ENCODE data around the gene DNTTIP2. TPM values are rescaled to one million over a fixed set of nuclear protein-coding genes. Genes with fewer than 3 reads are reported as not detected.

The DNTTIP2 gene
- total and polyA plus RNA-seq, 9 of the 15 experiments (the other 6 are each of a cell fraction or from before 2014, with no cell fraction given) = 50.4 to 138 (median 97.0) TPM

DNA sequence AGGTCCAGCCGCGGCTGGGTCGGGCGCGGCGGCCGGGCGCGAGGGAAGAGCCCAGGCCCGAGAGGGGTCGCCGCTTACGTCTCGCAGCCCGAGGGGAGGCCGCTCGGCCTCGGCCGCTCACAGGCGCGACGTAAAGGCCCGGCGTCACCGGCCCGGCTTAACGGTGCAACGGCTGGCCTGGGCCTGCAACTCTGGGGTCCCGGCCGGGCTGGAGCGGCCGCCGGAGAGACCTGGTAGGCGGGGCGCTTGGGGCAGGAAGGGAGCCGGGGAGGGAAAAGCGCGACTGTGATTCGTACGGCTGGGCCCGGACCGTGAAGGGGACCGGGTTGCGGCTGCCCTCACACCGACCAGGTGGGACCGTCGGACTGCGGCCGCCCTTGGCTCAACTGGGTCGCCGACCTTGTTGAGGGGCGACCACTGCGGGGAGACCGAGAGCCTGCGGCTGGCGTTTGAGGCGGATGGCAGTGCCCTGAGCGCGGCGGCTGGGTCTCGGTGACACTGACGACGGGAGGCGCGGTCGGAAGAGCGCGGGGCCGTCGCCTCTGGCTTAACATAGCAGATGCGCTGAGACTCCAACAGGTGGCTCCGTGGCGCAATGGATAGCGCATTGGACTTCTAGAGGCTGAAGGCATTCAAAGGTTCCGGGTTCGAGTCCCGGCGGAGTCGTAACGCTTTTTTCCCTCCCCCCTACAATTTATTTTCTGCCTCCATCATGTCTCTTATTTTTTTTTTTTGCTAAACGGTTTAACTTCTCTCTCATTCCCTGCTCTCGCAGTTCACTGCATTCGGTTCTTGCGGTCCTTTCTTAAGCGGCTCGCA lies 31.8 kb downstream of the DNTTIP2 start (continued):
- TF ChIP-seq MED1 (CRISPR knock-in tag; IDR thresholded peaks at IDR 0.05; ENCODE audit: borderline replicate concordance) = no peak
- peak in 1 of 2 experiments; percentile 65; a peak in 2 of 4 replicates for TF ChIP-seq CSDE1 (IDR thresholded peaks at IDR 0.05)
- TF ChIP-seq ZNF57 (CRISPR knock-in tag; IDR thresholded peaks at IDR 0.05) = no peak
- TF ChIP-seq ZBTB17 (CRISPR knock-in tag; IDR thresholded peaks at IDR 0.05) = 0 out of 2 replicates have a peak, but pooled peaks have one; percentile 48
- TF ChIP-seq, protein P1, sequence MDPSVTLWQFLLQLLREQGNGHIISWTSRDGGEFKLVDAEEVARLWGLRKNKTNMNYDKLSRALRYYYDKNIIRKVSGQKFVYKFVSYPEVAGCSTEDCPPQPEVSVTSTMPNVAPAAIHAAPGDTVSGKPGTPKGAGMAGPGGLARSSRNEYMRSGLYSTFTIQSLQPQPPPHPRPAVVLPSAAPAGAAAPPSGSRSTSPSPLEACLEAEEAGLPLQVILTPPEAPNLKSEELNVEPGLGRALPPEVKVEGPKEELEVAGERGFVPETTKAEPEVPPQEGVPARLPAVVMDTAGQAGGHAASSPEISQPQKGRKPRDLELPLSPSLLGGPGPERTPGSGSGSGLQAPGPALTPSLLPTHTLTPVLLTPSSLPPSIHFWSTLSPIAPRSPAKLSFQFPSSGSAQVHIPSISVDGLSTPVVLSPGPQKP (CRISPR knock-in tag; IDR thresholded peaks at IDR 0.05) = no peak
- peak; percentile 88; the same call in 1 of the 2 replicates for TF ChIP-seq RNF2 (IDR thresholded peaks at IDR 0.05)
- TF ChIP-seq ETV1 (tag; conservative IDR thresholded peaks at IDR 0.05; ENCODE audit: low read depth) = peak; percentile 58
- TF ChIP-seq TRIM25 (IDR thresholded peaks at IDR 0.05; ENCODE audit: borderline replicate concordance) = peak; percentile 58; the same call in 1 of the 2 replicates
- TF ChIP-seq, protein P2, sequence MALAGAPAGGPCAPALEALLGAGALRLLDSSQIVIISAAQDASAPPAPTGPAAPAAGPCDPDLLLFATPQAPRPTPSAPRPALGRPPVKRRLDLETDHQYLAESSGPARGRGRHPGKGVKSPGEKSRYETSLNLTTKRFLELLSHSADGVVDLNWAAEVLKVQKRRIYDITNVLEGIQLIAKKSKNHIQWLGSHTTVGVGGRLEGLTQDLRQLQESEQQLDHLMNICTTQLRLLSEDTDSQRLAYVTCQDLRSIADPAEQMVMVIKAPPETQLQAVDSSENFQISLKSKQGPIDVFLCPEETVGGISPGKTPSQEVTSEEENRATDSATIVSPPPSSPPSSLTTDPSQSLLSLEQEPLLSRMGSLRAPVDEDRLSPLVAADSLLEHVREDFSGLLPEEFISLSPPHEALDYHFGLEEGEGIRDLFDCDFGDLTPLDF (CRISPR knock-in tag; IDR thresholded peaks at IDR 0.05) = peak; percentile 72; the same call in 1 of the 2 replicates
- peak; percentile 41 for TF ChIP-seq FOS (IDR thresholded peaks at IDR 0.05; ENCODE audit: extremely low read depth, insufficient read length)
- no peak for TF ChIP-seq PTTG1 (tag; IDR thresholded peaks at IDR 0.05; ENCODE audit: low read depth)
- TF ChIP-seq SAP30 (IDR thresholded peaks at IDR 0.05; ENCODE audit: borderline replicate concordance, insufficient read depth, low read depth, low read length, poor library complexity, severe bottlenecking) = peak; percentile 7
- 0 out of 2 replicates have a peak, but pooled peaks have one; percentile 40 for TF ChIP-seq ZSCAN29 (IDR thresholded peaks at IDR 0.05)
- TF ChIP-seq GTF2F1 (IDR thresholded peaks at IDR 0.05; ENCODE audit: low read depth, low read length) = peak; percentile 70; the same call in 1 of the 2 replicates
- peak in 1 of 2 experiments; percentile 60; a peak in 1 of 4 replicates for TF ChIP-seq BCLAF1 (IDR thresholded peaks at IDR 0.05; ENCODE audit: borderline replicate concordance in 1 of 2, control insufficient read depth in 1 of 2, low read depth in 2 of 2, low read length in 1 of 2)
- TF ChIP-seq KLF1 (tag; IDR thresholded peaks at IDR 0.05) = 0 out of 2 replicates have a peak, but pooled peaks have one; percentile 23
- TF ChIP-seq MEIS2 (IDR thresholded peaks at IDR 0.05; ENCODE audit: partially characterized antibody) = peak; percentile 18

All from K562 (cell line).